Activated CD8-positive, alpha-beta memory T cell treated with anti-CD3 and anti-CD28 coated beads for 36 hours (primary cell): ENCODE data around the gene CABP4. TPM values are rescaled to one million over a fixed set of nuclear protein-coding genes. Genes with fewer than 3 reads are reported as not detected.

Source experiments
- CTCF ChIA-PET: fragments of 350-600 bp; sonication (Branson Sonifier 250); formaldehyde crosslinking; loops from one replicate; lab custom pipeline; 2021; ENCODE audit warnings: antibody characterized with exemption; lab: Charles Lee
- POLR2A ChIA-PET: fragments of 350-600 bp; sonication (Branson Sonifier 250); formaldehyde crosslinking; loops from one replicate; lab custom pipeline; 2021; ENCODE audit warnings: antibody characterized with exemption; lab: Charles Lee
- total RNA-seq, 2 experiments: library from RNA; stranded (reverse); gene quantifications; one replicate each; pipeline ENCODE4 v1.2.3, GENCODE V29; 2021

The CABP4 gene
- total RNA-seq, 2 experiments from 2014 or later, result 0.23 TPM; not detected in 1

DNA sequence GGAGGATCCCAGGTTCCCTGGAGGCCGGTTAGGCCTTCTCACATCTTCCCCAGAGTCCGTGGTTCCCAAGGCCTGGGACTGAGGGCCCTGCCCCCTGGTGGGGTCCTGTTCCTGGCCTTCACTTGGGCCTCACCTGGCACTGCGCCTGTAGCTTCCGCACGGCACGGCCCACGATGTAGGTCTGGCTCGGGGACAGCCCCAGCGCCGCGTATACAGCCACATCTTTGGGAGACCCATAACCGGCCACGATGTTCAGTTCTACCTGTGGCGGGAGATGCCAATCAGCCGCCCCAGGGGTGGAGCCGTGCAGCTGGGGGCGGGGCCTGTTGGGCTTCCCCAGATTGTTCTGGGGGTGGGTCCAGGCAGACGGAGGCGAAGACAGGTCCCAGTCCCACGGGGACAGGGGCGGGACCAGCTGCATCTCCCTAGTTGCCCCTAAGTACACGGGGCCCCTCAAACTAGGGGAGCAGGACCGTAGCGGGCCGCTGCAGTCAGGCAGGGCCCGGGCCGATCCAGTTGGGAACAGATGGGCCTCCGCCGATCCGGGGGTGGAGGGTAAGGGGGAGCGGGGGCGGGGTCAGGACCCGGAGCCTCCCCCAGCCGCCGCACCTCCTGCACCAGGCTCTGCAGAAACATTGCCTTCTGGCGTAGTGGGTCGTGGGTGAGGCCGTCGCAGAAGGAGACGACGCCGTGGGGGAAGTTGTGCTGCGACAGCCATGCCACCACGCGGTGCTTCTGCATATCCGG, 37.8 kb downstream of the CABP4 start:
- CTCF ChIA-PET, result interaction anchor here (1.0 to 1.3 kb wide), 2 partner anchors 10 to 136 kb away, joined by 3 to 5 read pairs; partner anchors contain the start of gene AIP
- POLR2A ChIA-PET, result no interaction called here

- ChIA-PET POLR2A (no interaction called here), CTCF (no interaction called here)
These were observed 38.6 kb downstream of the CABP4 start for GRCh38 chr11:67493548-67494370.

DNA sequence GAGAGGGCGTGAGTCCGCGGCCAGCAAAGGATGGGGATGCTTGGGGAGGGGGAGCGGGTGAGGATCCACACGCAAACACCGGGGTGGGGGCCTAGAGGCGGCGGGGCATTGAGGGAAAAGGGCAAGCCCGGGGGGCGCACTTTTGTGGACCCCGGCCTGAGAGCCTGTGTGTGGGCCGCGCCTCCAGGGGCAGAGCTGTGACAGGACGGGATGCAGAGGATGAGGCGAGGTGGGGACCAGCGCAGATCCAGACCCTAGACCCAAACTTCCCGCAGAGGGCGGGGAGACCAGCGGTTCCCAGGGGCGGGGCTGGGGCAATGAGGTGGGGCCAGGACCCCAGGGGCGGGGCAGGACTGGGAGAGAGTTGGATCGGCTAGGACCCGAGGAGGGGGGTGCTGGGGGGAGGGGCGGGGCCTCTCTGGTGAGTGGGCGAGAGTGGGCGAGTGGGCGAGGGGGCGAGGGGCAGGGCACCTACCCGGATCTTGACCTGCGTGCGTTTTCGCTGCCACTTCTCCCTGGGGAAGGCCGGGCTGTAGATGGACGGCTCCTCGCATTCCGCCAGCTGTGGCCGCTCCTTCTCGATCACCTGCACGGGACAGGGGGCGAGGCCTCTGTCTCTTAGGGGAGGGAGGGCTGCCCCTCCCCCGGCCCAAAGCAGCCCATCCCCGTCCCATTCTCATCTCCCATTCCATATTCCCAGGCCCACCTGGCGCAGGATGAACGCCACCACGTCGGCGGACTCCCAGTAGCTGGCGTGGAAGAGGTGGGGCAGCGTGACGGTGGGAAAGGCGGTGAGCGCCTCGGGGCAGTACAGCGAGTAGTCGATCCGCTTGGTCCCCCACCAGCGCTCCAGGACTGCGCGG, 39.4 kb downstream of the CABP4 start:
- CTCF ChIA-PET, result no interaction called here

DNA sequence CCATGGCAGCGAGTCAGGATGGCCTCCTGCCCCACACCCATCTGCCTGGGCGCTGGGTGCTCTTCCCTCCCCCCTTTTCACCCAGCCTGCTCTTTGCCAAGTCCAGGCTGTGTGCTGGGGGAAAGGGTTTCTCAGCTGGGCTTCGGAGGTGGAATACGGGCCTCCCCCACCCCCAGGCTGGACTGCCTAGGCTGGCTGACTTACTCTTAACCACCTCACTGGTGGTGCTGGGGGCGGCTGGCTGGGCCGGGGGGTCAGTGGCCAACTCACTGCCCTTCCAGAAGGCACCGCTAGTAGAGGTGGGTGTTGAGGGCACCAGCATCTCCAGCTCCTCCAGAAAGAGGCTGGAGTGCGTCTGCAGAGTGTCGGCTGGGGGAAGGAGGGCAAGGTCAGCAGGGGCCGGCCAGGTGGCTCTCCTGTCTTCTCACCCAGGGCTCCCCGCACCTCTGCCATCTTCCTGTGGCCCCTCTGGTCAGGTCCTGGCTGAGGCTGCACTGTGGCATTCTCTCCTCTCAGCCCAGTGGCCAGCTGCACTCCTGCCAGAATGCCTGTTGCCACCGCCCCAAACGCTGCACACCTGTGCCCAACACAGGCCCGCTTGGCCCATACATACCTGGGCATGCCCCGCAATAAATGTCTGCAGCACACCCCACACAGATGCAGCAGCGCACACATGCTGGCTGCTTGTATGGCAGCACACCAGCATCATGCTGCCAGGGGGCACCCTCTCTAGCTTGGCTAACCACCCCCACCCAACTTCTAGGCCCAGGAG, 40.3 kb downstream of the CABP4 start:
- CTCF ChIA-PET, result no interaction called here

More for the DNA sequence above, 39.4 kb downstream of the CABP4 start:
- POLR2A ChIA-PET, result no interaction called here

GRCh38 chr11:67496113-67496512, 41.0 kb downstream of the CABP4 start:
- CTCF ChIA-PET, result no interaction called here

More for the DNA sequence above, 40.3 kb downstream of the CABP4 start:
- POLR2A ChIA-PET, result no interaction called here

GRCh38 chr11:67497656-67498291, 42.6 kb downstream of the CABP4 start:
- POLR2A ChIA-PET, result no interaction called here
- CTCF ChIA-PET, result no interaction called here

More at GRCh38 chr11:67496113-67496512, 41.0 kb downstream of the CABP4 start:
- POLR2A ChIA-PET, result no interaction called here

- POLR2A ChIA-PET, result no interaction called here
- CTCF ChIA-PET, result interaction anchor here (1.6 kb wide), 1 partner anchor 97 kb away, joined by 4 read pairs; the partner anchor contains the start of gene PPP1CA
These were observed 43.4 kb downstream of the CABP4 start for GRCh38 chr11:67498544-67498972.

- ChIA-PET POLR2A (interaction anchor here (0.6 kb wide), 1 partner anchor 41 kb away, joined by 3 read pairs; no protein-coding TSS in a partner anchor), CTCF (interaction anchor here (1.1 to 1.6 kb wide), 3 partner anchors 13 to 99 kb away, joined by 4 to 5 read pairs (median 4); partner anchors contain the start of gene PPP1CA)
These were observed 44.8 kb downstream of the CABP4 start for GRCh38 chr11:67499808-67500483.

DNA sequence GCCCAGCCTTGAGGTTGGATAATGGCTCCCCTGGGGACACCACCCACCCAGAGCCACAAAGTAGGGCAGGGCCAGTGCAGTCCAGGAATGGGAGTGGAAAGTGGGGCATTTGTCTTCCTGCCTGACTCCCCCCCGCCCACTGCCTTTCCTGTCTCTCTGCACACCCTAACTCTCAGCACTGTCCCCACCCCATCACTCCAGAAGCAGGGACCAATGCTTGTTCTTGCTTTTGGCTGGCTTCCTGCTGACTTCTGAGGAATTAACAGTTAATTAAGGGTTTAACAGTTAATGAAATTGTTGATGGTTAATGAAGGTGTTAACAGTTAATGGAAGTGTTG, 45.3 kb downstream of the CABP4 start:
- ChIA-PET POLR2A (interaction anchor here (0.6 kb wide), 1 partner anchor 41 kb away, joined by 3 read pairs; no protein-coding TSS in a partner anchor), CTCF (interaction anchor here (1.5 to 1.6 kb wide), 3 partner anchors 13 to 99 kb away, joined by 4 to 5 read pairs (median 4); partner anchors contain the start of genes PPP1CA and PTPRCAP)

DNA sequence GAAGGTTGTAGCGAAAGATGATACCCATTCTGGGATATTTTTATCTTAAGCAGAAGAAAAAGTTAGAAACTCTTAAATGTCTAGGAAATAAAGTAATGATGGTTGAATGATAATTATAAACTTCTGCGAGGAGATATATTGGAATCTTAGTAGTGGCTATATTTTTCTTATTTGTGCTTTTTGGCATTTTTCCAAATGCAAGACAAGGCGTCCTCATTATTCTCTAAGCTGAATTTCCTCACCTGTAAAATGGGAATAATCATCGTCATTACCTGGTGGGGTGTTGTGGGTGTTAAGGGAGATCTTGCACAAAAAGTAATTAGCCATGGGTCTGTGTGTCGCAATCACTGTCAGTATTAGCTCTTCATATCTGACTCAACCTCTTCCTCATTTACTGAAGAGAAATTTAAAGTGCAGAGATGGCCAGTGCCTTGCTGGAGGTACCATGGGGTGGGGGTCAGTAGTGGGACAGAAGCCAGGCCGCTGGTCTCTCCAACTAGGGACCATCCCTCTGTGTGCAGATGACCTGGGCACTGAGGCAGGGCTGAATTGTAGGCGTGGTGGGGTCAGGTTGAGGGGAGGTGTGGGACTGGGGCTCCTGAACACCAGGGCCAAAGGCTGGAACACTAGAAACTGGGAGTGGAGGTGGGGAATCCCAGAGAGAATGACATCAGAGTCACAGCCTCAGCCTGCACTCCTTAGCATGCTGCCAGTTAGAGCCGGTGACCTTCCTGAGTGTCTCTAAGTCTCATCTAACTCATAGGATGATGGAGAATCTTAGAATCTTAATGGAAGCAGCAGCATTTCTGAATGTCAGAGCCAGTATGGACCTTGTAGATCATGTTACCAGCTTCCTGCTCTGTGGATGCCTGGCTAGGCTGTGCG, 45.9 kb downstream of the CABP4 start:
- POLR2A ChIA-PET, result no interaction called here
- CTCF ChIA-PET, result interaction anchor here (0.6 to 1.6 kb wide), 3 partner anchors 14 to 144 kb away, joined by 3 to 5 read pairs (median 4); partner anchors contain the start of gene PTPRCAP

GRCh38 chr11:67501854-67502253, 46.7 kb downstream of the CABP4 start:
- ChIA-PET POLR2A (no interaction called here), CTCF (interaction anchor here (0.6 to 1.5 kb wide), 3 partner anchors 14 to 145 kb away, joined by 3 to 4 read pairs (median 3); partner anchors contain the start of gene PTPRCAP)

DNA sequence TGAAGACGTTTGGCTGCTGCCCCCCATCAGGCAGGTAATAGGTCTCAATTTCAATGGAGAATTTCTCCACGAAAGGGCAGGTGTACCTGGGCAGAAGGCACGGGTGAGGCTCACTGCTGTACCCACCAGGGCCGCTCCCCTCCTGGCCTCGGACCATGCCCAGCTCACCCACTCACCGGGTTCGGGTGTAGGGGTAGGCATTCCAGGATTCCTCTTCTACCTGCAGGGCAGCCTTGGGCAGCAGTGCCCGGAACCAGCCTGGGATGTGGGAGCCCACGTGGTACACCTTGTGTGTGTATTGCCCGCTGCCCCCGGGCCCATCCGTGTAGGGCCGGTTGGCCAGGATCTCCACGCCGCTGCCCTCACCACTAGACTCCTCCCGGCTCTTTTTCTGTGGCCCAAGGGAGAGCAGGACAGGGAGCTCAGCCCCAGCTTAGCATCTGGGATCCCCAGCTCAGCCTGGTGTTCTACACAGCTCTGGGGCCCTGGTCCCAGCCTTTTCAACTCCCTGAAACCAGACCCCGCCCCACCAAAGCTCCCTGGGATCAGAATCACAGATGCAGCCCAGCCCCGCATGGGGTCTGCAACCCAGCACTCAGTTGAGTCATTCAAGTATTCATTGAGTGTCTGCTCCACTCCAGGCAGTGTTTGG, 47.3 kb downstream of the CABP4 start:
- CTCF ChIA-PET, result interaction anchor here (0.8 kb wide), 1 partner anchor 15 kb away, joined by 3 read pairs; no protein-coding TSS in a partner anchor
- POLR2A ChIA-PET, result interaction anchor here (1.1 kb wide), 1 partner anchor 18 kb away, joined by 3 read pairs; no protein-coding TSS in a partner anchor

- CTCF ChIA-PET, result interaction anchor here (0.6 kb wide), 1 partner anchor 159 kb away, joined by 3 read pairs; no protein-coding TSS in a partner anchor
- POLR2A ChIA-PET, result interaction anchor here (1.1 kb wide), 1 partner anchor 19 kb away, joined by 3 read pairs; no protein-coding TSS in a partner anchor
These were observed 48.2 kb downstream of the CABP4 start for GRCh38 chr11:67503119-67504004.
